ENCODE results near the gene CWC27. TPM values are rescaled to one million over a fixed set of nuclear protein-coding genes. Genes with fewer than 3 reads are reported as not detected.

The CWC27 gene
- total RNA-seq, 4 donors from 2014 or later = 8.8 to 38.1 (median 17.6) TPM

DNA sequence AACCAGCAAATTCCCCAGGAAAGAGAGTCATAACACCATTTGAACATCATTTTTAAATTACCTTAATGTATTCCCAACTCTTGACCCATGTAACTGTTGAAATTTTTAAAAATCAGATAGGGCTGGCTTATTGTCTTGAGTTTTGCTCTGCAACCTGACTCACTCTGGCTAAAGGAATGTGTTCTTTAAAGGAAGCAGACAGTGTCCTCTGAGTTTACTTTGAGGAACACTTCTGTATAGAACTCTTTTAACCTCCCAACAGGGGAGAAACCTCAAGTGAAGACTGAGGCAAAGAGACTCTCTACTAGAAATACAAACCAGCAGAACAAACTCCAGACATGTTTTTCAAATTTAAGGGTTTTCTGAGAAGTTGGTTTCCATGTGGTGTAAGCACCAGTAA is 248.9 kb downstream of the CWC27 start:
- peaks cover 0 to 13% (median 0%) of the 10 kb centered on the region in 4 donors for H3K4me1 ChIP-seq
- H3K4me3 ChIP-seq = no peak overlapping the region
- H3K9me3 ChIP-seq = no peaks in the 10 kb centered on the region
- no peaks in the 10 kb centered on the region for H3K36me3 ChIP-seq
- no peaks in the 10 kb centered on the region for H3K27me3 ChIP-seq
- TF ChIP-seq EP300 (IDR thresholded peaks at IDR 0.05) (no peak), POLR2A (IDR thresholded peaks at IDR 0.05) (no peak)
- TF ChIP-seq, protein P1, sequence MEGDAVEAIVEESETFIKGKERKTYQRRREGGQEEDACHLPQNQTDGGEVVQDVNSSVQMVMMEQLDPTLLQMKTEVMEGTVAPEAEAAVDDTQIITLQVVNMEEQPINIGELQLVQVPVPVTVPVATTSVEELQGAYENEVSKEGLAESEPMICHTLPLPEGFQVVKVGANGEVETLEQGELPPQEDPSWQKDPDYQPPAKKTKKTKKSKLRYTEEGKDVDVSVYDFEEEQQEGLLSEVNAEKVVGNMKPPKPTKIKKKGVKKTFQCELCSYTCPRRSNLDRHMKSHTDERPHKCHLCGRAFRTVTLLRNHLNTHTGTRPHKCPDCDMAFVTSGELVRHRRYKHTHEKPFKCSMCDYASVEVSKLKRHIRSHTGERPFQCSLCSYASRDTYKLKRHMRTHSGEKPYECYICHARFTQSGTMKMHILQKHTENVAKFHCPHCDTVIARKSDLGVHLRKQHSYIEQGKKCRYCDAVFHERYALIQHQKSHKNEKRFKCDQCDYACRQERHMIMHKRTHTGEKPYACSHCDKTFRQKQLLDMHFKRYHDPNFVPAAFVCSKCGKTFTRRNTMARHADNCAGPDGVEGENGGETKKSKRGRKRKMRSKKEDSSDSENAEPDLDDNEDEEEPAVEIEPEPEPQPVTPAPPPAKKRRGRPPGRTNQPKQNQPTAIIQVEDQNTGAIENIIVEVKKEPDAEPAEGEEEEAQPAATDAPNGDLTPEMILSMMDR (IDR thresholded peaks at IDR 0.05) = no peak
- no peak for DNase-seq (ENCODE audit: low spot score in 2 of 2)
- H3K27ac ChIP-seq = no peak overlapping the region

DNA sequence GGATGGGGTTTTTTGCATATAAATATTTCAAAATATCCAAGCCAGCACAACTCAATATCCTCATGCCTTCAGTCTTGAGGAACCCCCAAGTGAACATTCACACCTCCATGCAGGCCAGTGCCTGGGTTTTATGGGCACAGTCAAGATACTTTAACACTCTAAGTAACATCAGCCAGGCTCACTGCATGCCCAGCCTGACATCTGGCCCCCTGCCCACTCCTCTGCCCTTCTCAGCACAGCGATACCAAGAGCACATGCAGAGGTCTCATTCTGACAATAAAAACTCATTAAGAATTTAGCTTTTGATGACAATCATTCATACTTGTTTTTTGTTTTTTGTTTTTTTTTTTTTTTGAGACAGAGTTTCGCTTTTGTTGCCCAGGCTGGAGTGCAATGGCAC is 250.0 kb downstream of the CWC27 start:
- no peak for DNase-seq (ENCODE audit: low spot score in 2 of 2)
- no peaks in the 10 kb centered on the region for H3K27me3 ChIP-seq
- peaks cover 0 to 13% (median 0%) of the 10 kb centered on the region in 4 donors for H3K4me1 ChIP-seq
- no peaks in the 10 kb centered on the region for H3K36me3 ChIP-seq
- no peaks in the 10 kb centered on the region for H3K9me3 ChIP-seq
- no peak overlapping the region for H3K4me3 ChIP-seq
- H3K27ac ChIP-seq = no peak overlapping the region
- 93 to 96% methylated on average over 2 of the region's 2 CpGs for WGBS, 2 donors
- TF ChIP-seq, protein P1 (IDR thresholded peaks at IDR 0.05) = no peak
- TF ChIP-seq POLR2A (IDR thresholded peaks at IDR 0.05) (no peak), EP300 (IDR thresholded peaks at IDR 0.05) (no peak)

DNA sequence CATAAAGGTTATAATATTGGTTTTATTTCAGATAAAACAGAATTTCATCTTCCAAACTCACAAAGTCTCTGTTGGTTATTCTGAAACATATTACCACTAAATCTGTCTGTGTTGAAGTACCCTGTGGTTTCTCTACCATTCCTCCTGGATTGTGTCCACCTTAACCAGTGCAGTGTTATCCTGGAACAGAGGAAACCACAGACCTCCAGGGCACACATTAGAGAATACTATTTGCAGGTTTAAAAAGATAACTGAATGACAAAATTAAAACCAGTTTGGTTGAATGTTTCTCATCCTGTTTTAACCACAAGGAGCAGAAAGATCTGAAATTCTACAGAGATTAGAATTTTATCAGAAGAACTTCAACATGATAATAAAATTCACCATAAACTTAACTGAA is 251.8 kb downstream of the CWC27 start:
- Histone ChIP-seq H3K4me3 (no peak overlapping the region), H3K4me1 (peaks cover 0 to 1% (median 0%) of the 10 kb centered on the region in 4 donors), H3K27me3 (no peaks in the 10 kb centered on the region), H3K9me3 (no peaks in the 10 kb centered on the region), H3K36me3 (no peaks in the 10 kb centered on the region), H3K27ac (no peak overlapping the region)
- TF ChIP-seq, protein P1 (IDR thresholded peaks at IDR 0.05) = no peak
- no peak for TF ChIP-seq EP300 (IDR thresholded peaks at IDR 0.05)
- TF ChIP-seq POLR2A (IDR thresholded peaks at IDR 0.05) = no peak
- no peak for DNase-seq (ENCODE audit: low spot score in 2 of 2)

DNA sequence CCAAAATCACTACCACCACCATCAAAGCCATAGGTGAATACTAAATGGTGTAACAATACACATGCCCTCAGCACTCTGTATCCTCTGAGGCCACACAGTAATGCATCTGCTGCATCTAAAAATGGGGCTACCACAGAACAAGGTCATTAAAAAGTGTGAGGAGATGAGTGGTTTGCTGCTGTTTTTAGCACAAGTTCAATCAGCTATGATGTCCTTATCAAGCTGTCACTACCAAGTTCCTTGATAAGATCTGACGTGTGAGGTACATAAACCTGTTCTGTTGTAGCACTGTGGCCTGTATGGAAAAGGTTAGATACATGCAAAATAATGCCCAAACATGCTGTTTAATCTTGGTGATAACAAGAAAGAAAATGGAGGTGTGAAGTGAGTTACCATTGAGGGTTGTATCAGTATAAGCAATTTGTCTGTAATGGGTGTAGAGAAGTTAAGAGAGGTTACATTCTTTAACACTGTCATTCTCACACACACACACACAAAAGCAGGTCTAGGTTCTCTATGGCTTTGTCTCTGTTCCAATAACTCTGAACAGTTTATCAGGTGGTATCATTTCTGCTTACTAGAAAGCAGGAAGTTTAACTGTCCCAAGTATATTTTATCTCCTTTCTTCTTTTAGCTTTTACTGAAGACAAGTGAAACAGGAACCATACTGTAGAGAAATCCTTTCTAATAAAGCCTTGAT is 252.9 kb downstream of the CWC27 start:
- no peak overlapping the region for H3K27ac ChIP-seq
- no peak overlapping the region for H3K4me3 ChIP-seq
- WGBS, 2 donors = 85 to 100% methylated on average over 1 of the region's 1 CpG
- H3K4me1 ChIP-seq = no peaks in the 10 kb centered on the region
- no peaks in the 10 kb centered on the region for H3K27me3 ChIP-seq
- TF ChIP-seq, protein P1 (IDR thresholded peaks at IDR 0.05) = no peak
- TF ChIP-seq EP300 (IDR thresholded peaks at IDR 0.05) (no peak), POLR2A (IDR thresholded peaks at IDR 0.05) (no peak)
- DNase-seq (ENCODE audit: low spot score in 2 of 2) = no peak
- H3K36me3 ChIP-seq = no peaks in the 10 kb centered on the region
- H3K9me3 ChIP-seq = no peaks in the 10 kb centered on the region

DNA sequence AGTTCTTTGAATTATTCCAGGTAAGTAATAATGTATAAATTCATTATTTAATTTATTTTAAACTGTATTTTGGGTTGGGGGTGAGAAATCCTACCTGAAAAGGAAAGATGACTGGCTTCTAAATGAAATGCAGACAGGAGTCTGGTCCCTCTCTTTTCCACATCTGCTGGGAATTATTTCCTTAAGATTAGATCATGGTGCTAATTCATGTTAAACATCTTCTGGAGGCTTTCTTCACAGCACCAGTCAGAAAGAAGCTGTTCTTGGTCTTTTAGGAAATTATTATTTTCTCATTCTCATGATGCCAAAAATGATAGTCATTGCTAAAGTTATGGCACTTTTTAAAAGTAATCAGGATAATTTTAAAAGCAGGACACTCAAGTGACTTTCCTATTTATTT is 254.2 kb downstream of the CWC27 start:
- no peak overlapping the region for H3K27ac ChIP-seq
- H3K36me3 ChIP-seq = no peaks in the 10 kb centered on the region
- H3K9me3 ChIP-seq = no peaks in the 10 kb centered on the region
- no peak for DNase-seq (ENCODE audit: low spot score in 2 of 2)
- no peaks in the 10 kb centered on the region for H3K4me1 ChIP-seq
- H3K27me3 ChIP-seq = no peaks in the 10 kb centered on the region
- H3K4me3 ChIP-seq = no peak overlapping the region
- no peak for TF ChIP-seq POLR2A (IDR thresholded peaks at IDR 0.05)
- TF ChIP-seq, protein P1 (IDR thresholded peaks at IDR 0.05) = no peak
- TF ChIP-seq EP300 (IDR thresholded peaks at IDR 0.05) = no peak
